A549 (cell line): Measurements from ENCODE around the gene KLHL8. TPM values are rescaled to one million over a fixed set of nuclear protein-coding genes. Genes with fewer than 3 reads are reported as not detected.

Experiments
- ATAC-seq, 2 experiments: fragments of 200-7000 bp in 1 of 2; fragments of >200 bp in 1 of 2; cut with Nextera tagmentation in 1 of 2; cut with Tn5 transposase in 1 of 2; 3 replicates each; pipeline versions ENCODE4 v1.8.0 to v1.9.1; 2018 to 2020; ENCODE audit warnings: mild to moderate bottlenecking in 1 of 2, moderate library complexity in 1 of 2
- CTCF ChIA-PET: fragments of 300-600 bp; sonication (Branson Sonifier 250); formaldehyde crosslinking; extraction: SDS; loops from one replicate; lab custom pipeline; 2021; ENCODE audit warnings: antibody characterized with exemption, inconsistent platforms; lab: Yijun Ruan, JAX
- POLR2A ChIA-PET: fragments of 350-600 bp; formaldehyde crosslinking; extraction: SDS; loops from one replicate; lab custom pipeline; 2021; ENCODE audit warnings: antibody characterized with exemption, inconsistent platforms; lab: Yijun Ruan, JAX
- DNase-seq, 2 experiments: peaks; one replicate each; pipeline versions ENCODE4 v3.0.0 to v3.0.0-alpha.2; 2011 to 2016; ENCODE audit warnings: low read depth in 1 of 2, low spot score in 1 of 2
- FAIRE-seq: peaks from 2 replicates; lab custom pipeline; 2011; peaks lifted over from hg19 to GRCh38; lab: Jason Lieb, UNC
- H3K27ac ChIP-seq, 2 experiments: fragments of >200 bp; sonication (Bioruptor Twin); formaldehyde crosslinking; 3 replicates each; pipeline ENCODE4 v1.5.1; 2016 to 2017
- H3K4me1 ChIP-seq: fragments of >200 bp; sonication (Bioruptor Twin); formaldehyde crosslinking; 3 replicates; pipeline ENCODE4 v1.6.1; 2016
- H3K4me2 ChIP-seq: fragments of >200 bp; sonication (Bioruptor Twin); formaldehyde crosslinking; 3 replicates; pipeline ENCODE4 v1.6.1; 2016
- H3K4me3 ChIP-seq: fragments of >200 bp; sonication (Bioruptor Twin); formaldehyde crosslinking; 3 replicates; pipeline ENCODE4 v1.5.1; 2016
- H3K9me3 ChIP-seq: fragments of >200 bp; sonication (Bioruptor Twin); formaldehyde crosslinking; 3 replicates; pipeline ENCODE4 v1.6.1; 2016
- BCL3 ChIP-seq: fragments of >200 bp; sonication (Bioruptor Twin); formaldehyde crosslinking; IDR thresholded peaks from 3 replicates; pipeline ENCODE4 v1.6.1; 2016
- BHLHE40 ChIP-seq: IDR thresholded peaks from 2 replicates; pipeline ENCODE4 v1.6.1; 2012; ENCODE audit warnings: low read depth, low read length, inconsistent platforms
- CBX2 ChIP-seq: fragments of 200-600 bp; sonication (generic); IDR thresholded peaks from 2 replicates; pipeline ENCODE4 v1.6.1; 2016; ENCODE audit warnings: low read depth, mild to moderate bottlenecking, borderline replicate concordance
- CHD2 ChIP-seq: fragments of 150-350 bp; IDR thresholded peaks from 2 replicates; pipeline ENCODE4 v1.6.1; 2014; ENCODE audit warnings: low read length; ENCODE audit not compliant: partially characterized antibody
- CTCF ChIP-seq: fragments of >200 bp; sonication (Bioruptor Twin); formaldehyde crosslinking; IDR thresholded peaks from 3 replicates; pipeline ENCODE4 v1.5.1; 2016
- E2F6 ChIP-seq: IDR thresholded peaks from 2 replicates; pipeline ENCODE4 v1.6.1; 2012; ENCODE audit warnings: low read depth, borderline replicate concordance
- EHF ChIP-seq: fragments of 250-450 bp; sonication (Bioruptor Pico); IDR thresholded peaks from 2 replicates; pipeline ENCODE4 v1.5.0; 2020; ENCODE audit warnings: mild to moderate bottlenecking
- FOSB ChIP-seq: fragments of 250-450 bp; sonication (Bioruptor Pico); IDR thresholded peaks from 2 replicates; pipeline ENCODE4 v1.5.0; 2020; ENCODE audit warnings: mild to moderate bottlenecking, moderate library complexity
- FOSL2 ChIP-seq, 2 experiments: fragments of 450-650 bp in 1 of 2; fragments of >200 bp in 1 of 2; sonication (Bioruptor Twin) in 1 of 2; formaldehyde crosslinking; IDR thresholded peaks; 2 replicates each; pipeline versions ENCODE4 v1.5.0 to v1.6.1; 2016 to 2020; ENCODE audit warnings: mild to moderate bottlenecking in 1 of 2, moderate library complexity in 1 of 2
- HES2 ChIP-seq: fragments of >200 bp; sonication (Bioruptor Twin); formaldehyde crosslinking; IDR thresholded peaks from 2 replicates; pipeline ENCODE4 v1.6.1; 2016
- HOXB5 ChIP-seq: fragments of 250-450 bp; sonication (Bioruptor Pico); IDR thresholded peaks from 2 replicates; pipeline ENCODE4 v1.5.0; 2020; ENCODE audit warnings: mild to moderate bottlenecking, moderate library complexity
- JUN ChIP-seq, 2 experiments: fragments of >200 bp; sonication (Bioruptor Twin); formaldehyde crosslinking; IDR thresholded peaks; 2 replicates in 1 of 2; 3 replicates in 1 of 2; pipeline ENCODE4 v1.6.1; 2016 to 2017
- KDM1A ChIP-seq: fragments of 200-600 bp; sonication (generic); IDR thresholded peaks from 2 replicates; pipeline ENCODE4 v1.6.1; 2016; ENCODE audit warnings: low read depth, mild to moderate bottlenecking
- MYC ChIP-seq: IDR thresholded peaks from 2 replicates; pipeline ENCODE4 v1.6.1; 2012; ENCODE audit warnings: mild to moderate bottlenecking, inconsistent platforms, low read length, improper control_type of control experiment, borderline replicate concordance
- NR3C1 ChIP-seq: fragments of >200 bp; sonication (Bioruptor Twin); formaldehyde crosslinking; IDR thresholded peaks from 3 replicates; pipeline ENCODE4 v1.6.1; 2017
- PBX3 ChIP-seq: IDR thresholded peaks from 2 replicates; pipeline ENCODE4 v1.6.1; 2012
- POLR2A ChIP-seq: IDR thresholded peaks from 2 replicates; pipeline ENCODE4 v1.6.1; 2012; ENCODE audit warnings: mild to moderate bottlenecking, low read length
- POLR2AphosphoS2 ChIP-seq: conservative IDR thresholded peaks from 2 replicates; pipeline ENCODE4 v1.6.1; 2012; ENCODE audit warnings: low read length, improper control_type of control experiment, inconsistent platforms
- RARB ChIP-seq: fragments of 250-450 bp; sonication (Bioruptor Pico); IDR thresholded peaks from 2 replicates; pipeline ENCODE4 v1.8.0; 2021; ENCODE audit warnings: mild to moderate bottlenecking, moderate library complexity
- RFX5 ChIP-seq: fragments of 450-650 bp; IDR thresholded peaks from 2 replicates; pipeline ENCODE4 v1.7.1; 2014; ENCODE audit warnings: antibody characterized with exemption, mild to moderate bottlenecking, moderate library complexity
- SMC3 ChIP-seq: fragments of >200 bp; sonication (Bioruptor Twin); formaldehyde crosslinking; IDR thresholded peaks from 3 replicates; pipeline ENCODE4 v1.6.1; 2018; ENCODE audit warnings: inconsistent platforms
- TP53 ChIP-seq: fragments of 250-450 bp; sonication (Bioruptor Pico); IDR thresholded peaks from 2 replicates; pipeline ENCODE4 v1.5.0; 2021; ENCODE audit warnings: mild to moderate bottlenecking, moderate library complexity
- WGBS: methylation state at CpG from one replicate; pipeline ENCODE4 v1.1.6; 2017; ENCODE audit errors: missing lambda C conversion rate; 5-methylcytosine and 5-hydroxymethylcytosine counted together
- polyA plus RNA-seq, 4 experiments: library from polyadenylated mRNA; depleted of rRNA in 3 of 4; stranded (reverse); fragments of >200 nt; fragmentation: RNase III in 1 of 4; extraction: RNeasy Plus Mini Kit Qiagen cat#74134 plus additional on column Dnase treatment in 1 of 4; gene quantifications; 2 replicates in 3 of 4; 3 replicates in 1 of 4; pipeline ENCODE4 v1.2.3, GENCODE V29; 2011 to 2017
- TF ChIP-seq, protein P1 (sequence below): fragments of 200-600 bp; sonication (generic); IDR thresholded peaks from 2 replicates; pipeline ENCODE4 v1.6.1; 2016; ENCODE audit warnings: antibody characterized with exemption, mild to moderate bottlenecking, moderate library complexity

KLHL8 gene
- polyA plus RNA-seq, 2 of the 4 experiments (the other 2 are of a cell fraction) = 9.7 to 11.2 TPM

DNA sequence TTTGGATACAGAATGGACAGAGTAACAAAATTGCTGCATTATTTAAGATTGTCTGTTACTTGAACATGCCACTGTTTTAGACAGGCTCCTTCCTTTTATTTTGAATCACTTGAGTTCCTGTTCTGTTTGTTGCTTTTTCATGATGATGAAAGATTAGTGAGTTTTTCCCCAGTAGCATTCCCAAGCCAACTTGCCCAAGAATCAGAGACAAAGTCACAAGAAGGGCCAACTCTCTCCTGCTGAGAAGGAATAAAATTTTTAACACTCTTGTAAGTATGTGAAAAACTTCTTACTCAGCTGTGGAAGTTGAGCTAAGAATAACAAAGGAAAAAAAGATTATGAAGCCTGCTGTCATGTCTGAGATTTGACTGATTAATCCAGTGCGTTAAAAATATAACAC lies 104.2 kb downstream of the KLHL8 start (continued):
- no peak for TF ChIP-seq JUN (IDR thresholded peaks at IDR 0.05)
- no peak for TF ChIP-seq RARB
- no peak for TF ChIP-seq BCL3
- no peak for TF ChIP-seq BHLHE40
- TF ChIP-seq CBX2 = no peak
- no peak for TF ChIP-seq SMC3
- TF ChIP-seq, protein P1, sequence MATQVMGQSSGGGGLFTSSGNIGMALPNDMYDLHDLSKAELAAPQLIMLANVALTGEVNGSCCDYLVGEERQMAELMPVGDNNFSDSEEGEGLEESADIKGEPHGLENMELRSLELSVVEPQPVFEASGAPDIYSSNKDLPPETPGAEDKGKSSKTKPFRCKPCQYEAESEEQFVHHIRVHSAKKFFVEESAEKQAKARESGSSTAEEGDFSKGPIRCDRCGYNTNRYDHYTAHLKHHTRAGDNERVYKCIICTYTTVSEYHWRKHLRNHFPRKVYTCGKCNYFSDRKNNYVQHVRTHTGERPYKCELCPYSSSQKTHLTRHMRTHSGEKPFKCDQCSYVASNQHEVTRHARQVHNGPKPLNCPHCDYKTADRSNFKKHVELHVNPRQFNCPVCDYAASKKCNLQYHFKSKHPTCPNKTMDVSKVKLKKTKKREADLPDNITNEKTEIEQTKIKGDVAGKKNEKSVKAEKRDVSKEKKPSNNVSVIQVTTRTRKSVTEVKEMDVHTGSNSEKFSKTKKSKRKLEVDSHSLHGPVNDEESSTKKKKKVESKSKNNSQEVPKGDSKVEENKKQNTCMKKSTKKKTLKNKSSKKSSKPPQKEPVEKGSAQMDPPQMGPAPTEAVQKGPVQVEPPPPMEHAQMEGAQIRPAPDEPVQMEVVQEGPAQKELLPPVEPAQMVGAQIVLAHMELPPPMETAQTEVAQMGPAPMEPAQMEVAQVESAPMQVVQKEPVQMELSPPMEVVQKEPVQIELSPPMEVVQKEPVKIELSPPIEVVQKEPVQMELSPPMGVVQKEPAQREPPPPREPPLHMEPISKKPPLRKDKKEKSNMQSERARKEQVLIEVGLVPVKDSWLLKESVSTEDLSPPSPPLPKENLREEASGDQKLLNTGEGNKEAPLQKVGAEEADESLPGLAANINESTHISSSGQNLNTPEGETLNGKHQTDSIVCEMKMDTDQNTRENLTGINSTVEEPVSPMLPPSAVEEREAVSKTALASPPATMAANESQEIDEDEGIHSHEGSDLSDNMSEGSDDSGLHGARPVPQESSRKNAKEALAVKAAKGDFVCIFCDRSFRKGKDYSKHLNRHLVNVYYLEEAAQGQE = no peak

GRCh38 chr4:87114245-87115062 lies 106.0 kb downstream of the KLHL8 start:
- Histone ChIP-seq H3K4me1 (no peaks in the 10 kb centered on the region), H3K4me3 (no peak overlapping the region), H3K4me2 (no peak overlapping the region), H3K9me3 (no peaks in the 10 kb centered on the region), H3K27ac (no peak overlapping the region)
- ATAC-seq = peak in 1 of 2 experiments; percentile 65; a peak in 2 of 6 replicates
- peak; percentile 9; the same call in 1 of the 3 replicates for TF ChIP-seq CTCF
- no peak for TF ChIP-seq TP53 (CRISPR knock-in tag)
- 0 out of 3 replicates have a peak, but pooled peaks have one; percentile 7 for TF ChIP-seq SMC3
- DNase-seq = no peak
- 94% methylated on average over 18 of the region's 24 CpGs for WGBS
- no peak for FAIRE-seq
- POLR2A ChIA-PET = no interaction called here
- CTCF ChIA-PET = interaction anchor here (0.5 to 0.9 kb wide), 2 partner anchors 21 to 71 kb away, joined by 3 read pairs; no protein-coding TSS in a partner anchor

DNA sequence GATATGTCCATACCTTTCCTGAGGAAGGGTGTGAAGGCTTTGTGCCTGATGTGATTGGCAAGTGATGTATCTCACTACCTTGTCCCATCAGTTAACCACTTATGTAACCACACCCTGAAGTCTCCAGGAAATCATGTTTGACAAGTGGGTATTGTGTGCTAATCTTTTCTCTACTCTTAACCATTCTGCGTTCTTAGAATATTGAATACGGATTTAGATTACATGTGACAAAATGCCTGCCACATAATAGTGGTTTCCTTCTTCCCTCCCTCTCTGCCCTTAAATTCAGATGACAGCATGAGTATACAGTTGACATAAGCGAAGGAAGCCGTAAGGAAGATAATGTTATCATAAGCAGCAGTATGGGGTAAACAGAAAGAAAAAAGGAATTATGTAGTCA lies 108.4 kb downstream of the KLHL8 start:
- POLR2A ChIA-PET = no interaction called here

More for the DNA sequence above, 108.4 kb downstream of the KLHL8 start:
- CTCF ChIA-PET = no interaction called here
- H3K9me3 ChIP-seq = no peaks in the 10 kb centered on the region
- H3K27ac ChIP-seq = no peak overlapping the region
- TF ChIP-seq KDM1A (no peak), SMC3 (no peak), NR3C1 (no peak), FOSB (CRISPR knock-in tag) (no peak), BCL3 (no peak), EHF (no peak), POLR2AphosphoS2 (no peak), FOSL2 (IDR thresholded peaks at IDR 0.05) (no peak), FOSL2 (CRISPR knock-in tag; IDR thresholded peaks at IDR 0.05) (no peak), E2F6 (no peak), HOXB5 (CRISPR knock-in tag) (no peak), RFX5 (no peak), MYC (no peak), POLR2A (no peak), HES2 (no peak), CHD2 (no peak), PBX3 (no peak)
- TF ChIP-seq, all 56 proteins: peak for 0
- FAIRE-seq (no peak), ATAC-seq (no peak), DNase-seq (no peak)
- Histone ChIP-seq H3K4me2 (no peak overlapping the region), H3K4me1 (peaks cover 18% of the 10 kb centered on the region), H3K4me3 (no peak overlapping the region)
- 93% methylated on average over 4 of the region's 4 CpGs for WGBS
